ENCODE results near the gene NEB. TPM values are rescaled to one million over a fixed set of nuclear protein-coding genes. Genes with fewer than 3 reads are reported as not detected.
A peak's percentile ranks its signal among the peaks of the same experiment; 100 is the strongest.

Gene NEB
- polyA plus RNA-seq, 1 of the 3 experiments (the other 2 are of a cell fraction), result 0.02 TPM

DNA sequence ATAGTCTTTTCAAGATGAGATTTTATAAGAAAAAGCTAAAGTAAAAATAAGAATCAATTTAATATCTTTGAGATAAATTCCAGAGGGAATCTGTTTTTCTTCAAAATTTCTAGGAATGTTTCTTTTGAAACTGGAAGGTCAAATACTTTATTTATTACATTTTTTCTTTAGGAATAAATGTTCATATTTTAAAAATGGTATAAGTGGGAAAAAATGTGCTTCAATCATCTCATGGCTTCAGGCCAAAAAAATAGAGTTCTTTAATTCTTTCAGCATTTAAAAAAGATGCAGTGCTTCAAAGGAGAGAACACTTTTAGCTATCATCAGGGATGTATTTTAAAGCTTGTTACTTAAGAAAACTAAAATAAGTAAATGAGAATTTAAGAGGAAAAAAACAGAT lies 110.6 kb downstream of the NEB start:
- Histone ChIP-seq H3K9ac (no peak overlapping the region), H4K20me1 (ENCODE audit: insufficient read depth) (no peaks in the 10 kb centered on the region), H3K36me3 (replicated peaks in 1 of 2; ENCODE audit: control insufficient read depth in 1 of 2, insufficient read depth in 2 of 2, low read length in 1 of 2) (no peaks in the 10 kb centered on the region), H3K4me3 (ENCODE audit: low read depth in 2 of 2, low read length in 1 of 2) (no peak overlapping the region), H3K4me2 (no peak overlapping the region), H2AFZ (ENCODE audit: low read depth) (no peak overlapping the region), H3K9me3 (no peaks in the 10 kb centered on the region), H3F3A (replicated peaks; ENCODE audit: insufficient read depth) (peaks cover 5% of the 10 kb centered on the region), H3K9me2 (no peaks in the 10 kb centered on the region), H3K27me3 (ENCODE audit: insufficient read depth) (no peaks in the 10 kb centered on the region), H3K79me2 (ENCODE audit: insufficient read depth) (no peaks in the 10 kb centered on the region), H3K4me1 (ENCODE audit: control insufficient read depth in 1 of 2, insufficient read depth in 2 of 2, low read depth in 1 of 2, low read length in 1 of 2) (peaks cover 2 to 13% of the 10 kb centered on the region in 2 experiments; a peak in 2 of 4 replicates), H3K27ac (ENCODE audit: low read depth in 2 of 2, low read length in 1 of 2) (peak overlapping the region in 1 of 2 experiments; percentile 47; a peak in 1 of 4 replicates)
- ChIA-PET CTCF (interaction anchor here (0.9 to 3.4 kb wide), 2 partner anchors 402 to 1136 kb away, joined by 3 to 10 read pairs; no protein-coding TSS in a partner anchor), POLR2A (no interaction called here)
- DNase-seq, result no peak
- TF ChIP-seq NFIC (IDR thresholded peaks at IDR 0.05; ENCODE audit: borderline replicate concordance) (peak; percentile 20; the same call in 1 of the 2 replicates), JUND (IDR thresholded peaks at IDR 0.05) (0 out of 2 replicates have a peak, but pooled peaks have one; percentile 7), YY1 (IDR thresholded peaks at IDR 0.05; ENCODE audit: low read depth) (no peak), TEAD4 (IDR thresholded peaks at IDR 0.05; ENCODE audit: borderline replicate concordance, insufficient read depth) (no peak), TAF1 (IDR thresholded peaks at IDR 0.05; ENCODE audit: borderline replicate concordance, low read depth, low read length) (no peak), CHD2 (IDR thresholded peaks at IDR 0.05; ENCODE audit: low read length, partially characterized antibody) (no peak), RCOR1 (IDR thresholded peaks at IDR 0.05; ENCODE audit: low read length) (no peak), TCF12 (IDR thresholded peaks at IDR 0.05) (peak; percentile 37; the same call in 1 of the 2 replicates), MEF2A (IDR thresholded peaks at IDR 0.05; ENCODE audit: borderline replicate concordance, low read depth) (no peak)
- TF ChIP-seq, protein P1, sequence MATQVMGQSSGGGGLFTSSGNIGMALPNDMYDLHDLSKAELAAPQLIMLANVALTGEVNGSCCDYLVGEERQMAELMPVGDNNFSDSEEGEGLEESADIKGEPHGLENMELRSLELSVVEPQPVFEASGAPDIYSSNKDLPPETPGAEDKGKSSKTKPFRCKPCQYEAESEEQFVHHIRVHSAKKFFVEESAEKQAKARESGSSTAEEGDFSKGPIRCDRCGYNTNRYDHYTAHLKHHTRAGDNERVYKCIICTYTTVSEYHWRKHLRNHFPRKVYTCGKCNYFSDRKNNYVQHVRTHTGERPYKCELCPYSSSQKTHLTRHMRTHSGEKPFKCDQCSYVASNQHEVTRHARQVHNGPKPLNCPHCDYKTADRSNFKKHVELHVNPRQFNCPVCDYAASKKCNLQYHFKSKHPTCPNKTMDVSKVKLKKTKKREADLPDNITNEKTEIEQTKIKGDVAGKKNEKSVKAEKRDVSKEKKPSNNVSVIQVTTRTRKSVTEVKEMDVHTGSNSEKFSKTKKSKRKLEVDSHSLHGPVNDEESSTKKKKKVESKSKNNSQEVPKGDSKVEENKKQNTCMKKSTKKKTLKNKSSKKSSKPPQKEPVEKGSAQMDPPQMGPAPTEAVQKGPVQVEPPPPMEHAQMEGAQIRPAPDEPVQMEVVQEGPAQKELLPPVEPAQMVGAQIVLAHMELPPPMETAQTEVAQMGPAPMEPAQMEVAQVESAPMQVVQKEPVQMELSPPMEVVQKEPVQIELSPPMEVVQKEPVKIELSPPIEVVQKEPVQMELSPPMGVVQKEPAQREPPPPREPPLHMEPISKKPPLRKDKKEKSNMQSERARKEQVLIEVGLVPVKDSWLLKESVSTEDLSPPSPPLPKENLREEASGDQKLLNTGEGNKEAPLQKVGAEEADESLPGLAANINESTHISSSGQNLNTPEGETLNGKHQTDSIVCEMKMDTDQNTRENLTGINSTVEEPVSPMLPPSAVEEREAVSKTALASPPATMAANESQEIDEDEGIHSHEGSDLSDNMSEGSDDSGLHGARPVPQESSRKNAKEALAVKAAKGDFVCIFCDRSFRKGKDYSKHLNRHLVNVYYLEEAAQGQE (IDR thresholded peaks at IDR 0.05; ENCODE audit: low read depth, low read length), result no peak
- TF ChIP-seq, protein P2, sequence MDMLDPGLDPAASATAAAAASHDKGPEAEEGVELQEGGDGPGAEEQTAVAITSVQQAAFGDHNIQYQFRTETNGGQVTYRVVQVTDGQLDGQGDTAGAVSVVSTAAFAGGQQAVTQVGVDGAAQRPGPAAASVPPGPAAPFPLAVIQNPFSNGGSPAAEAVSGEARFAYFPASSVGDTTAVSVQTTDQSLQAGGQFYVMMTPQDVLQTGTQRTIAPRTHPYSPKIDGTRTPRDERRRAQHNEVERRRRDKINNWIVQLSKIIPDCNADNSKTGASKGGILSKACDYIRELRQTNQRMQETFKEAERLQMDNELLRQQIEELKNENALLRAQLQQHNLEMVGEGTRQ (IDR thresholded peaks at IDR 0.05; ENCODE audit: borderline replicate concordance, low read depth, low read length), result no peak

DNA sequence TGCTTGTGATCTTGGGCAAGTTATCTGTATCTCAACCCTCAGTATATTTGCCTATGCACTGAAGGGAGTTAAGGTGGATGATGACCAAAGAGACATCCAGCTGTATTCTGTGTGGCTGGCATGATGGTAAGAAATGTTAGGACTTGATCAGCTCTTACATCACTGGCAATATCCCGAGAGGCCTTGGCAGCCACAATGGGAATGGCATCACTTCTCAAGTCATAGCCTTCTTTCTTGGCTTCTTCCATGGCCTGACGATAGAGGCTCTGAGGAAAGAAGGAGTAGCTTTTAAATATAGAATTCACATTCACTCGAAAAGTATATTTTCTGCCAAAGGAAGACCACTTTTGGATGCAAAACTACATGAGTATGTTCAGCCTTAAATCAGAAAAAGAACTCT lies 113.5 kb downstream of the NEB start:
- CTCF ChIA-PET, result interaction anchor here (1.4 kb wide), 1 partner anchor 12 kb away, joined by 3 read pairs; no protein-coding TSS in a partner anchor
- Histone ChIP-seq H3K27ac (ENCODE audit: low read depth in 2 of 2, low read length in 1 of 2) (no peak overlapping the region), H4K20me1 (ENCODE audit: insufficient read depth) (no peaks in the 10 kb centered on the region), H3K27me3 (ENCODE audit: insufficient read depth) (no peaks in the 10 kb centered on the region), H3K4me2 (no peak overlapping the region), H3K9ac (no peak overlapping the region), H3K4me3 (ENCODE audit: low read depth in 2 of 2, low read length in 1 of 2) (no peak overlapping the region), H2AFZ (ENCODE audit: low read depth) (no peak overlapping the region), H3K36me3 (replicated peaks in 1 of 2; ENCODE audit: control insufficient read depth in 1 of 2, insufficient read depth in 2 of 2, low read length in 1 of 2) (no peaks in the 10 kb centered on the region), H3K9me2 (no peaks in the 10 kb centered on the region), H3K4me1 (ENCODE audit: control insufficient read depth in 1 of 2, insufficient read depth in 2 of 2, low read depth in 1 of 2, low read length in 1 of 2) (peaks cover 2 to 13% of the 10 kb centered on the region in 2 experiments; a peak in 2 of 4 replicates), H3K79me2 (ENCODE audit: insufficient read depth) (no peaks in the 10 kb centered on the region), H3K9me3 (no peaks in the 10 kb centered on the region), H3F3A (replicated peaks; ENCODE audit: insufficient read depth) (peaks cover 5% of the 10 kb centered on the region)
- 72% methylated on average over 3 of the region's 3 CpGs for WGBS (ENCODE audit: low lambda C conversion rate)
- no peak for DNase-seq
- POLR2A ChIA-PET, result no interaction called here
- TF ChIP-seq YY1 (IDR thresholded peaks at IDR 0.05; ENCODE audit: low read depth) (no peak), MXI1 (IDR thresholded peaks at IDR 0.05; ENCODE audit: low read depth, low read length) (no peak), SIN3A (IDR thresholded peaks at IDR 0.05; ENCODE audit: borderline replicate concordance, low read depth, low read length) (no peak), GATA2 (CRISPR knock-in tag; IDR thresholded peaks at IDR 0.05) (no peak), JUND (IDR thresholded peaks at IDR 0.05) (no peak), EZH2phosphoT487 (IDR thresholded peaks at IDR 0.05; ENCODE audit: borderline replicate concordance, low read depth) (no peak), FOXJ3 (CRISPR knock-in tag; IDR thresholded peaks at IDR 0.05) (no peak), GABPA (IDR thresholded peaks at IDR 0.05; ENCODE audit: low read depth) (no peak), RXRA (IDR thresholded peaks at IDR 0.05; ENCODE audit: borderline replicate concordance, low read depth) (no peak)
- TF ChIP-seq, protein P3, sequence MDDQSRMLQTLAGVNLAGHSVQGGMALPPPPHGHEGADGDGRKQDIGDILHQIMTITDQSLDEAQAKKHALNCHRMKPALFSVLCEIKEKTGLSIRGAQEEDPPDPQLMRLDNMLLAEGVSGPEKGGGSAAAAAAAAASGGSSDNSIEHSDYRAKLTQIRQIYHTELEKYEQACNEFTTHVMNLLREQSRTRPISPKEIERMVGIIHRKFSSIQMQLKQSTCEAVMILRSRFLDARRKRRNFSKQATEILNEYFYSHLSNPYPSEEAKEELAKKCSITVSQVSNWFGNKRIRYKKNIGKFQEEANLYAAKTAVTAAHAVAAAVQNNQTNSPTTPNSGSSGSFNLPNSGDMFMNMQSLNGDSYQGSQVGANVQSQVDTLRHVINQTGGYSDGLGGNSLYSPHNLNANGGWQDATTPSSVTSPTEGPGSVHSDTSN (IDR thresholded peaks at IDR 0.05), result no peak
- TF ChIP-seq, protein P4, sequence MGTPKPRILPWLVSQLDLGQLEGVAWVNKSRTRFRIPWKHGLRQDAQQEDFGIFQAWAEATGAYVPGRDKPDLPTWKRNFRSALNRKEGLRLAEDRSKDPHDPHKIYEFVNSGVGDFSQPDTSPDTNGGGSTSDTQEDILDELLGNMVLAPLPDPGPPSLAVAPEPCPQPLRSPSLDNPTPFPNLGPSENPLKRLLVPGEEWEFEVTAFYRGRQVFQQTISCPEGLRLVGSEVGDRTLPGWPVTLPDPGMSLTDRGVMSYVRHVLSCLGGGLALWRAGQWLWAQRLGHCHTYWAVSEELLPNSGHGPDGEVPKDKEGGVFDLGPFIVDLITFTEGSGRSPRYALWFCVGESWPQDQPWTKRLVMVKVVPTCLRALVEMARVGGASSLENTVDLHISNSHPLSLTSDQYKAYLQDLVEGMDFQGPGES (IDR thresholded peaks at IDR 0.05; ENCODE audit: low read depth, low read length), result no peak
- TF ChIP-seq, protein P5, sequence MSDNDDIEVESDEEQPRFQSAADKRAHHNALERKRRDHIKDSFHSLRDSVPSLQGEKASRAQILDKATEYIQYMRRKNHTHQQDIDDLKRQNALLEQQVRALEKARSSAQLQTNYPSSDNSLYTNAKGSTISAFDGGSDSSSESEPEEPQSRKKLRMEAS (IDR thresholded peaks at IDR 0.05; ENCODE audit: low read depth), result no peak

All from SK-N-SH (cell line).